ENCODE results near the gene RAPGEF3. TPM values are rescaled to one million over a fixed set of nuclear protein-coding genes. Genes with fewer than 3 reads are reported as not detected.

RAPGEF3 gene
- total and polyA plus RNA-seq, 2 of the 8 experiments (the other 6 are each of a cell fraction or from before 2014, with no cell fraction given), result 5.0 to 9.4 TPM

GRCh38 chr12:47722941-47723631 lies 35.6 kb downstream of the RAPGEF3 start (continued):
- TF ChIP-seq, protein P1, sequence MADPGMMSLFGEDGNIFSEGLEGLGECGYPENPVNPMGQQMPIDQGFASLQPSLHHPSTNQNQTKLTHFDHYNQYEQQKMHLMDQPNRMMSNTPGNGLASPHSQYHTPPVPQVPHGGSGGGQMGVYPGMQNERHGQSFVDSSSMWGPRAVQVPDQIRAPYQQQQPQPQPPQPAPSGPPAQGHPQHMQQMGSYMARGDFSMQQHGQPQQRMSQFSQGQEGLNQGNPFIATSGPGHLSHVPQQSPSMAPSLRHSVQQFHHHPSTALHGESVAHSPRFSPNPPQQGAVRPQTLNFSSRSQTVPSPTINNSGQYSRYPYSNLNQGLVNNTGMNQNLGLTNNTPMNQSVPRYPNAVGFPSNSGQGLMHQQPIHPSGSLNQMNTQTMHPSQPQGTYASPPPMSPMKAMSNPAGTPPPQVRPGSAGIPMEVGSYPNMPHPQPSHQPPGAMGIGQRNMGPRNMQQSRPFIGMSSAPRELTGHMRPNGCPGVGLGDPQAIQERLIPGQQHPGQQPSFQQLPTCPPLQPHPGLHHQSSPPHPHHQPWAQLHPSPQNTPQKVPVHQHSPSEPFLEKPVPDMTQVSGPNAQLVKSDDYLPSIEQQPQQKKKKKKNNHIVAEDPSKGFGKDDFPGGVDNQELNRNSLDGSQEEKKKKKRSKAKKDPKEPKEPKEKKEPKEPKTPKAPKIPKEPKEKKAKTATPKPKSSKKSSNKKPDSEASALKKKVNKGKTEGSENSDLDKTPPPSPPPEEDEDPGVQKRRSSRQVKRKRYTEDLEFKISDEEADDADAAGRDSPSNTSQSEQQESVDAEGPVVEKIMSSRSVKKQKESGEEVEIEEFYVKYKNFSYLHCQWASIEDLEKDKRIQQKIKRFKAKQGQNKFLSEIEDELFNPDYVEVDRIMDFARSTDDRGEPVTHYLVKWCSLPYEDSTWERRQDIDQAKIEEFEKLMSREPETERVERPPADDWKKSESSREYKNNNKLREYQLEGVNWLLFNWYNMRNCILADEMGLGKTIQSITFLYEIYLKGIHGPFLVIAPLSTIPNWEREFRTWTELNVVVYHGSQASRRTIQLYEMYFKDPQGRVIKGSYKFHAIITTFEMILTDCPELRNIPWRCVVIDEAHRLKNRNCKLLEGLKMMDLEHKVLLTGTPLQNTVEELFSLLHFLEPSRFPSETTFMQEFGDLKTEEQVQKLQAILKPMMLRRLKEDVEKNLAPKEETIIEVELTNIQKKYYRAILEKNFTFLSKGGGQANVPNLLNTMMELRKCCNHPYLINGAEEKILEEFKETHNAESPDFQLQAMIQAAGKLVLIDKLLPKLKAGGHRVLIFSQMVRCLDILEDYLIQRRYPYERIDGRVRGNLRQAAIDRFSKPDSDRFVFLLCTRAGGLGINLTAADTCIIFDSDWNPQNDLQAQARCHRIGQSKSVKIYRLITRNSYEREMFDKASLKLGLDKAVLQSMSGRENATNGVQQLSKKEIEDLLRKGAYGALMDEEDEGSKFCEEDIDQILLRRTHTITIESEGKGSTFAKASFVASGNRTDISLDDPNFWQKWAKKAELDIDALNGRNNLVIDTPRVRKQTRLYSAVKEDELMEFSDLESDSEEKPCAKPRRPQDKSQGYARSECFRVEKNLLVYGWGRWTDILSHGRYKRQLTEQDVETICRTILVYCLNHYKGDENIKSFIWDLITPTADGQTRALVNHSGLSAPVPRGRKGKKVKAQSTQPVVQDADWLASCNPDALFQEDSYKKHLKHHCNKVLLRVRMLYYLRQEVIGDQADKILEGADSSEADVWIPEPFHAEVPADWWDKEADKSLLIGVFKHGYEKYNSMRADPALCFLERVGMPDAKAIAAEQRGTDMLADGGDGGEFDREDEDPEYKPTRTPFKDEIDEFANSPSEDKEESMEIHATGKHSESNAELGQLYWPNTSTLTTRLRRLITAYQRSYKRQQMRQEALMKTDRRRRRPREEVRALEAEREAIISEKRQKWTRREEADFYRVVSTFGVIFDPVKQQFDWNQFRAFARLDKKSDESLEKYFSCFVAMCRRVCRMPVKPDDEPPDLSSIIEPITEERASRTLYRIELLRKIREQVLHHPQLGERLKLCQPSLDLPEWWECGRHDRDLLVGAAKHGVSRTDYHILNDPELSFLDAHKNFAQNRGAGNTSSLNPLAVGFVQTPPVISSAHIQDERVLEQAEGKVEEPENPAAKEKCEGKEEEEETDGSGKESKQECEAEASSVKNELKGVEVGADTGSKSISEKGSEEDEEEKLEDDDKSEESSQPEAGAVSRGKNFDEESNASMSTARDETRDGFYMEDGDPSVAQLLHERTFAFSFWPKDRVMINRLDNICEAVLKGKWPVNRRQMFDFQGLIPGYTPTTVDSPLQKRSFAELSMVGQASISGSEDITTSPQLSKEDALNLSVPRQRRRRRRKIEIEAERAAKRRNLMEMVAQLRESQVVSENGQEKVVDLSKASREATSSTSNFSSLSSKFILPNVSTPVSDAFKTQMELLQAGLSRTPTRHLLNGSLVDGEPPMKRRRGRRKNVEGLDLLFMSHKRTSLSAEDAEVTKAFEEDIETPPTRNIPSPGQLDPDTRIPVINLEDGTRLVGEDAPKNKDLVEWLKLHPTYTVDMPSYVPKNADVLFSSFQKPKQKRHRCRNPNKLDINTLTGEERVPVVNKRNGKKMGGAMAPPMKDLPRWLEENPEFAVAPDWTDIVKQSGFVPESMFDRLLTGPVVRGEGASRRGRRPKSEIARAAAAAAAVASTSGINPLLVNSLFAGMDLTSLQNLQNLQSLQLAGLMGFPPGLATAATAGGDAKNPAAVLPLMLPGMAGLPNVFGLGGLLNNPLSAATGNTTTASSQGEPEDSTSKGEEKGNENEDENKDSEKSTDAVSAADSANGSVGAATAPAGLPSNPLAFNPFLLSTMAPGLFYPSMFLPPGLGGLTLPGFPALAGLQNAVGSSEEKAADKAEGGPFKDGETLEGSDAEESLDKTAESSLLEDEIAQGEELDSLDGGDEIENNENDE (IDR thresholded peaks at IDR 0.05; ENCODE audit: insufficient replicate concordance, low read length), result no peak
- TF ChIP-seq ASH2L (IDR thresholded peaks at IDR 0.05; ENCODE audit: low read length) (no peak), TAF7 (optimal IDR thresholded peaks at IDR 0.05; ENCODE audit: borderline replicate concordance, low read depth, low read length) (no peak), BRCA1 (IDR thresholded peaks at IDR 0.05; ENCODE audit: low read depth, low read length) (no peak), SIN3A (conservative IDR thresholded peaks at IDR 0.05 in 1 of 2, IDR thresholded peaks at IDR 0.05 in 1 of 2; ENCODE audit: low read depth in 1 of 2, low read length in 2 of 2) (no peak), FOSL1 (IDR thresholded peaks at IDR 0.05; ENCODE audit: insufficient read depth, low read depth, low read length) (no peak), SIRT6 (IDR thresholded peaks at IDR 0.05; ENCODE audit: low read length) (no peak), RAD21 (IDR thresholded peaks at IDR 0.05 in 1 of 2, conservative IDR thresholded peaks at IDR 0.05 in 1 of 2; ENCODE audit: low read depth in 2 of 2, low read length in 2 of 2) (no peak), MAFK (IDR thresholded peaks at IDR 0.05; ENCODE audit: low read depth, low read length) (no peak), RXRA (IDR thresholded peaks at IDR 0.05; ENCODE audit: insufficient read depth, low read depth, low read length) (no peak)

Data from H1 (cell line).